ENCODE results near the gene SHISAL1. TPM values are rescaled to one million over a fixed set of nuclear protein-coding genes. Genes with fewer than 3 reads are reported as not detected.

The SHISAL1 gene
- total RNA-seq, 2 donors from 2014 or later: not detected

- H3K9me3 Mint-ChIP-seq: no peaks in the 10 kb centered on the region
- no peak overlapping the region for H3K4me3 Mint-ChIP-seq
- H3K36me3 Mint-ChIP-seq: peaks cover 25% of the 10 kb centered on the region
- H3K27me3 Mint-ChIP-seq: no peaks in the 10 kb centered on the region
- DNase-seq (ENCODE audit: low spot score) (no peak), ATAC-seq (no peak)
- H3K27ac Mint-ChIP-seq: no peak overlapping the region
- H3K4me1 Mint-ChIP-seq (ENCODE audit: low read depth in 2 of 2): peaks cover 41 to 45% of the 10 kb centered on the region in 2 donors
These were observed 116.5 kb downstream of the SHISAL1 start for GRCh38 chr22:44196241-44196640.

GRCh38 chr22:44195189-44195871 is 117.4 kb downstream of the SHISAL1 start:
- DNase-seq (ENCODE audit: low spot score) (no peak), ATAC-seq (no peak)
- no peak overlapping the region for H3K4me3 Mint-ChIP-seq
- peaks cover 36 to 45% of the 10 kb centered on the region in 2 donors for H3K4me1 Mint-ChIP-seq (ENCODE audit: low read depth in 2 of 2)
- no peak overlapping the region for H3K27ac Mint-ChIP-seq
- H3K27me3 Mint-ChIP-seq: no peaks in the 10 kb centered on the region
- peaks cover 25% of the 10 kb centered on the region for H3K36me3 Mint-ChIP-seq
- no peaks in the 10 kb centered on the region for H3K9me3 Mint-ChIP-seq

- no peak for DNase-seq (ENCODE audit: low spot score)
- Mint-ChIP-seq H3K9me3 (no peaks in the 10 kb centered on the region), H3K27me3 (no peaks in the 10 kb centered on the region), H3K36me3 (peaks cover 24% of the 10 kb centered on the region), H3K27ac (no peak overlapping the region), H3K4me3 (no peak overlapping the region), H3K4me1 (ENCODE audit: low read depth in 2 of 2) (peaks cover 32 to 44% of the 10 kb centered on the region in 2 donors)
- ATAC-seq: no peak
These were observed 118.2 kb downstream of the SHISAL1 start for GRCh38 chr22:44194569-44194968.

Other genes starting within 250 kb of the SHISAL1 start
- 10 to 100 TPM; 64.6 to 85.8 TPM for gene PARVG, start 132.0 kb downstream of the SHISAL1 start, total RNA-seq
- 1 to 10 TPM; 7.9 to 9.9 TPM for gene RTL6, start 185.3 kb upstream of the SHISAL1 start, total RNA-seq